ENCODE results near the gene STX3. TPM values are rescaled to one million over a fixed set of nuclear protein-coding genes. Genes with fewer than 3 reads are reported as not detected.

Gene STX3
- total and polyA plus RNA-seq, 4 donors, result 3.3 to 8.5 (median 5.8) TPM

GRCh38 chr11:59810189-59810910 is 55.2 kb downstream of the STX3 start, which contains the start of gene MRPL16:
TSS of gene MRPL16 (minus strand) at chr11:59810778. CDS start at chr11:59810658, 120 bp downstream.
- Histone ChIP-seq H3K27me3 (ENCODE audit: control insufficient read depth in 4 of 4, insufficient read depth in 4 of 4, low read length in 3 of 4) (no peaks in the 10 kb centered on the region), H3K4me1 (ENCODE audit: control insufficient read depth in 4 of 4, insufficient read depth in 4 of 4, low read length in 3 of 4) (peaks cover 0 to 6% (median 0%) of the 10 kb centered on the region in 4 donors), H3K4me3 (ENCODE audit: low read depth in 1 of 3, low read length in 3 of 3) (peak within 1 kb of the TSS; percentile 78 to 98 (median 87)), H3K27ac (ENCODE audit: low read depth in 1 of 2, low read length in 2 of 2) (peak within 1 kb of the TSS; percentile 74 to 90), H3K36me3 (ENCODE audit: control insufficient read depth in 4 of 4, insufficient read depth in 3 of 4, low read depth in 1 of 4, low read length in 3 of 4) (peaks cover 6 to 28% (median 18%) of the 10 kb centered on the region in 4 donors), H3K9me3 (ENCODE audit: control insufficient read depth in 4 of 4, low read length in 3 of 4) (no peaks in the 10 kb centered on the region), H3K9ac (ENCODE audit: low read depth in 1 of 2, low read length in 2 of 2) (peak within 1 kb of the TSS; percentile 83 to 98)
- peak; percentile 88 for DNase-seq (ENCODE audit: low spot score)
- WGBS, result under 1% methylated on average over 54 of the region's 54 CpGs
- peak; percentile 30 for TF ChIP-seq CTCF (IDR thresholded peaks at IDR 0.05; ENCODE audit: low read depth, low read length, missing input control)
- TF ChIP-seq FOXA2 (IDR thresholded peaks at IDR 0.05), result peak; percentile 6
- peak; percentile 100 for TF ChIP-seq GABPA (IDR thresholded peaks at IDR 0.05 in 1 of 2, conservative IDR thresholded peaks at IDR 0.05 in 1 of 2)
- peak in 1 of 2 donors; percentile 12 for TF ChIP-seq JUND (IDR thresholded peaks at IDR 0.05)
- TF ChIP-seq, protein P1, sequence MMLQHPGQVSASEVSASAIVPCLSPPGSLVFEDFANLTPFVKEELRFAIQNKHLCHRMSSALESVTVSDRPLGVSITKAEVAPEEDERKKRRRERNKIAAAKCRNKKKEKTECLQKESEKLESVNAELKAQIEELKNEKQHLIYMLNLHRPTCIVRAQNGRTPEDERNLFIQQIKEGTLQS (IDR thresholded peaks at IDR 0.05), result peak; percentile 41
- peak; percentile 63 for TF ChIP-seq REST (IDR thresholded peaks at IDR 0.05)
- TF ChIP-seq HNF4A (conservative IDR thresholded peaks at IDR 0.05), result peak; percentile 38 to 41
- TF ChIP-seq RXRA (IDR thresholded peaks at IDR 0.05), result peak; percentile 40 to 53
- peak; percentile 37 for TF ChIP-seq FOXA1 (IDR thresholded peaks at IDR 0.05)
- TF ChIP-seq NR2F2 (IDR thresholded peaks at IDR 0.05), result no peak
- TF ChIP-seq EGR1 (IDR thresholded peaks at IDR 0.05; ENCODE audit: low read depth in 2 of 2), result peak in 1 of 2 donors; percentile 32
- TF ChIP-seq TAF1 (conservative IDR thresholded peaks at IDR 0.05), result peak; percentile 82
- TF ChIP-seq ZBTB33 (IDR thresholded peaks at IDR 0.05), result no peak
- TF ChIP-seq HNF4G (IDR thresholded peaks at IDR 0.05), result peak; percentile 50
- TF ChIP-seq MAX (IDR thresholded peaks at IDR 0.05), result peak; percentile 32
- no peak for TF ChIP-seq RAD21 (IDR thresholded peaks at IDR 0.05)
- TF ChIP-seq YY1 (IDR thresholded peaks at IDR 0.05), result peak; percentile 80
- peak; percentile 42 for TF ChIP-seq SP1 (IDR thresholded peaks at IDR 0.05)
